Measurements from ENCODE around the gene EPB41L2. TPM values are rescaled to one million over a fixed set of nuclear protein-coding genes. Genes with fewer than 3 reads are reported as not detected.

EPB41L2 gene
- total RNA-seq, 1 donor from 2014 or later, result 38.3 TPM

- no peak for TF ChIP-seq CTCF (conservative IDR thresholded peaks at IDR 0.05; ENCODE audit: low read depth, low read length)
- DNase-seq (ENCODE audit: low read depth), result no peak
These were observed 96.6 kb downstream of the EPB41L2 start for GRCh38 chr6:130966344-130966980.

GRCh38 chr6:130965656-130966055 lies 97.4 kb downstream of the EPB41L2 start:
- no peak for DNase-seq (ENCODE audit: low read depth)
- TF ChIP-seq CTCF (conservative IDR thresholded peaks at IDR 0.05; ENCODE audit: low read depth, low read length), result no peak

More at GRCh38 chr6:130966344-130966980, 96.6 kb downstream of the EPB41L2 start:
- H3K4me3 ChIP-seq (ENCODE audit: low read depth, low read length), result no peak overlapping the region

GRCh38 chr6:130964808-130965604 lies 98.0 kb downstream of the EPB41L2 start:
- DNase-seq (ENCODE audit: low read depth), result no peak
- TF ChIP-seq CTCF (conservative IDR thresholded peaks at IDR 0.05; ENCODE audit: low read depth, low read length), result no peak
- no peak overlapping the region for H3K4me3 ChIP-seq (ENCODE audit: low read depth, low read length)

More at GRCh38 chr6:130965656-130966055, 97.4 kb downstream of the EPB41L2 start:
- H3K4me3 ChIP-seq (ENCODE audit: low read depth, low read length), result no peak overlapping the region

GRCh38 chr6:130964289-130964688 lies 98.8 kb downstream of the EPB41L2 start:
- TF ChIP-seq CTCF (conservative IDR thresholded peaks at IDR 0.05; ENCODE audit: low read depth, low read length), result no peak
- no peak for DNase-seq (ENCODE audit: low read depth)
- H3K4me3 ChIP-seq (ENCODE audit: low read depth, low read length), result no peak overlapping the region

GRCh38 chr6:130962966-130963365 lies 100.1 kb downstream of the EPB41L2 start:
- no peak for DNase-seq (ENCODE audit: low read depth)
- TF ChIP-seq CTCF (conservative IDR thresholded peaks at IDR 0.05; ENCODE audit: low read depth, low read length), result no peak
- no peak overlapping the region for H3K4me3 ChIP-seq (ENCODE audit: low read depth, low read length)

GRCh38 chr6:130961148-130961547 lies 101.9 kb downstream of the EPB41L2 start:
- no peak overlapping the region for H3K4me3 ChIP-seq (ENCODE audit: low read depth, low read length)
- TF ChIP-seq CTCF (conservative IDR thresholded peaks at IDR 0.05; ENCODE audit: low read depth, low read length), result no peak
- peak; percentile 42 for DNase-seq (ENCODE audit: low read depth)

Data from epithelial cell of proximal tubule (primary cell).